Hematopoietic multipotent progenitor cell treated with erythropoietin and hydrocortisone succinate and interleukin-3 and kit ligand, for 4 days (in vitro differentiated cells): ENCODE data around the gene CAST.

Experiments used
- DNase-seq: peaks from one replicate; pipeline ENCODE4 v3.0.0-alpha.2; 2015

Gene CAST

GRCh38 chr5:96751203-96752169 lies 89.3 kb downstream of the CAST start:
- DNase-seq: no peak

- peak; percentile 87 for DNase-seq
Measured at GRCh38 chr5:96752341-96753016, 90.3 kb downstream of the CAST start.

DNA sequence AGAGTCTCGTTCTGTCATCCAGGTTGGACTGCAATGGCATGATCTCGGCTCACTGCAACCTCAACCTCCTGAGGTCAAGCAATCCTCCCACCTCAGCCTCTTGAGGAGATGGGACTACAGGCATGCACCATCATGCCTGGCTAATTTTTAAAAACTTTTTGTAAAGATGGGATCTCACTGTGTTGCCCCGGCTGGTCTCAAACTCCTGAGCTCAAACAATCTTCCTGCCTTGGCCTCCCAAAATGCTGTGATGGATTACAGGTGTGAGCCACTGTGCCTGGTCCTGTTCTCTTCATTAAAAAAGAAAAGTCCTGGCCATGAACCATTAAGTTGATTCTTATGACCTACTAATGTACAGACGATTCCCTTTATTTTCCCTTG lies 90.8 kb downstream of the CAST start:
- no peak for DNase-seq

DNA sequence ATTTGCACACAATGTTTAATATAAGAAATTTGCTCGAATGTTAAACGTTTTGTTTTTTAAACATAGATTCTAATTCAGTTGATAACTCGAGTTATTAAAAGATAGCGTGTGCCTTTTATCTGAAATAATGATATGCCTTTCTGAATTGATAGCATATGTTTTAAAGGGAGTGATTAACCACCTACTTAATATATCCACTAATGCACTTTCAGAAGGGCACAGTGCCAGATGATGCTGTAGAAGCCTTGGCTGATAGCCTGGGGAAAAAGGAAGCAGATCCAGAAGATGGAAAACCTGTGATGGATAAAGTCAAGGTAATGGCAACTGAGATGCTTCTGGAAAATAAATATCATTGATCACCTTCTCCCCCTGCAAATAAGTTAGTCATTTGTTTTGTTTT lies 91.7 kb downstream of the CAST start:
- DNase-seq: no peak

DNA sequence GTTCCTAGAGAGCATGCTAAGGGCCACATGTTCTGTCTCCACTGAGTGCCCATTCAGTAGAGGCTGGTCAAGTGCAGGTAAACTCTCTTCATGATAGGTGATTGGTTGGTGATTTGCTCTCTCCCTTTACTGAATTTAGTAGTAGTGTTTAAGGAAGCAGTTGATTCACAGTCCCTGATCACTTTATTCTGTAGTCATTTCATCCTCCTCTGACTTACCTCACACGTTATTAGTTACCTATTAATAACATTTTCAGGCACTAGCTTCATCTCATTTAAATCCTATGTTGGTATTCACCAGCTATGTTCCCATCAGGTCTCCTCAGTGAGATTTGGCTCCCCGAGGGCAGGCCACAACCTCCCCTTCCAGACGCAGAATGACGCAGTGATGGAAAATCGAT lies 93.7 kb downstream of the CAST start:
- DNase-seq: no peak

DNA sequence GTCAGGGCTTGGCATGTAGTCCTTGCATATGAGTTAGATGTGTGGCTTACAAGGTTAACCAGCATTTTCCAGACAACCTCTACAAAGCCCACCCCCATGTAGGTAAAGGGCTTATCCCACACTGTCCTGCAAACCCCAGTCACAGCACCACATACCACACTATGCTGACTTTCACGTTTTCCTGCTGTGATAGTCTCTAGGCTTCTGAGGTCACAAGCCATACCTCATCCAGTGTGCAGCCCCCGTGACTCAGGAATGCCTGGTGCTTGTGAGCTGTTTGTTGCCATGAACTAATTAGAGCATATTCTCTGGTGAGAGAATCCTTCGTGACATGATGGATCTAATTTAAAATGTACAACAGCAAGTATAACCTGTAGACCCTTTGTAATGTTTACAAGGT lies 94.8 kb downstream of the CAST start:
- no peak for DNase-seq

DNA sequence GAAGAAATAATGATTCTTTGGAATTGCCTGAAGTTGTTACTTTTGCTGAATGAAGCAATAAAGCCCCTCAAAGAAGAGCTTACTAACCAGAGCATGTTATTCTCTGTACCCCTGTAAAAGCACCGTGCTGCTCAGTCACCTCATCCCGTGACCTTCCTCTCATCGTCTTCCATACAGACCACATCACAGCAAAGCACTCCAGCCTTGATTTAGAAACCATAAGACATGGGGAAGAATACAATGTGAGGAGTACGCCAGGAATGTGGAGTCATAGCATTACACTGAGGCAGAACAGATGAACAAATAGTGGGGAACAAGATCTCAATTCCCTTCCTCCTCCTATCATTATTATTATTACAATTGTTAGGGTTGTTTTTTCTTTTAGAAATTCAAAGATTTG lies 96.4 kb downstream of the CAST start:
- DNase-seq: no peak

DNA sequence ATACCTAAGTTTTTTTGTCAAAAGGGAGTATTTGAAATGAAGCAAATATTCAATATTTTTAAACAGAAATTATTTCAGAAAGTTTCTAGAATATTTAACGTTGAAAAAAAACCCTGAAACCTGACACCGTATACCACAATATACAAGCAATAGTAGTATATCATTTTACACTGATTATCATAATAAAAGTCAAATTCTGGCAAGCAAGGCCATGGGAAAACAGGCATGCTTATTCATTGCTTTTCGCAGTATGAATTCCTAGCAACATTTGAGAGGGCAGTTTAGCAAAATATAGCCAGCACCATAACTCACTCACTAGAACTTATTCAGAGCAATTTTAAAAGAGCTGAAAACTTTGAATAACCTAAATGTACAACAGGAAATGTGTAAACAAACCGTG lies 99.4 kb downstream of the CAST start:
- no peak for DNase-seq

DNA sequence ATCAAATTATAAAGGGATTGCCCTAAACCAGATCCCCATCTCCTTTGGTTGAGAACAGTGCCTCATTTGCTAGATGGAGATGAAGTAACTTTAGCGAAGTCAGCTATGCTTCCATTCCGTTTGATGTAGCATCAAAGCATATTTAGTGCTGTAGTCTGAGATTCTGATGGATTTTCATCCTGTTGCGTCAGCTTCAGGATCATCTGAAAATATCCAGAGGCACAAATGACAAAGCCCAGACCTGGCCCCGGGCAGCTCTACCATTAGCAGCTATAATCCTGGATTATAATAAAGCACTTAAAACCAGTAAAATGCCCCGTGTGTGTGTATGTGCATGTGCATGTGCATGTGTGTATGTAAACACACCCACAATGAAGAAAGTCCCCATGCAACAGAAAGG lies 100.8 kb downstream of the CAST start:
- DNase-seq: no peak

GRCh38 chr5:96765043-96765442 lies 102.9 kb downstream of the CAST start:
- no peak for DNase-seq

GRCh38 chr5:96768708-96769251 lies 106.6 kb downstream of the CAST start:
- no peak for DNase-seq

DNA sequence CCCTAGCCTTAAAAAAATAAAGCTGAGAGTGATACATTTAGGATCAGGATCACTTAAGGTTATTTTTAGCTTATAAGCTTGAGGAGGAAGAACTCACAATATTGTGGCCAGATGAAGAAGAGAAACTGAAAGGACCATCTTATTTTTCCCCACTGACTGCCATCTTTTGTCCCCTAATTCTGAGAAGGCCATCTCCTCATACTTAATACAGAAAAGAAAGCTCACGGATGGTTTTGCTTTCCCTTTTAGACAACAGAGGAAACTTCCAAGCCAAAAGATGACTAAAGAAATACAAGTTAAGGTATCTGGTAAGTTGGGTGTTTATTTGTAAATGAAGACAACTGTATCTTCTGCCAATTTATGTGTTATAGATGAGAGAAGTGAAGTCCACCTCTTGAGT lies 109.2 kb downstream of the CAST start:
- DNase-seq: no peak

GRCh38 chr5:96772111-96772510 lies 109.9 kb downstream of the CAST start:
- no peak for DNase-seq

DNA sequence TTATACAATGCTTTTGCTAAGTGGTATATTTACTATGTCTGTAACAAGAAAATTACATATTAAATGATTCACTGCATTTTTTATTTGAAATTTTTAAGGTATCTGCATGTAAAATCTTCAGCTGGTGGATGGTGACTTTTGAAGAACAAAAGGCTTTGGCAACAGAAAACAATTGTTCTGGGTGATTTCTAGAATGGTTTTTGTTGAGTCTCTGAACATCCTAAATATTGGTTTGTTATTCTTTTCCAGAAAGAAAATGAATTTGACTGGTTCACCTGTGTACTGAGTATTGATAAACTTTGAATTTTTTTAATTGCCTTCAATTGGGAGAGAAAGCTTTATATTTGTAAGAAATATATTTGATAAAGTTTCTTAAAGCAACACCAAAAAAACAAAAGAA lies 110.4 kb downstream of the CAST start:
- DNase-seq: no peak

DNA sequence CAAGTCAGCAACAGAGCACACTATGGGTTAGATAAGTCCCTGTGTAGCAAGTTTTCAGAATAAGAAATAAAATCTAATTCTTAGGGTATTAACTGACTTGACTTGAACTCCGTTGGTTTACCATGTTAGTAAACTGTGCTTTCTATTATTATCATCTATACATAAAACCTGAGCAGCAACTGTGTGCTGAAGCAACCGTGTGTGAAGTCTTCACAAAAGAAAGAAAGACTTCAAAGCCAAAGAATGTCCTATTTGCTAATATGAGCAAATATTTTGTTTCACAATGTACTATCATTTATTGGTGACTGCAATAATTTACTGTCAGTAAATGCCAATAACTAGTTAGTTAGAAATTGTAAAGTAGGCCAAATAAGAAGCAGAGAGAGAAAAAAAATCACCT lies 112.9 kb downstream of the CAST start:
- DNase-seq: no peak

GRCh38 chr5:96775689-96776088 lies 113.5 kb downstream of the CAST start:
- no peak for DNase-seq

DNA sequence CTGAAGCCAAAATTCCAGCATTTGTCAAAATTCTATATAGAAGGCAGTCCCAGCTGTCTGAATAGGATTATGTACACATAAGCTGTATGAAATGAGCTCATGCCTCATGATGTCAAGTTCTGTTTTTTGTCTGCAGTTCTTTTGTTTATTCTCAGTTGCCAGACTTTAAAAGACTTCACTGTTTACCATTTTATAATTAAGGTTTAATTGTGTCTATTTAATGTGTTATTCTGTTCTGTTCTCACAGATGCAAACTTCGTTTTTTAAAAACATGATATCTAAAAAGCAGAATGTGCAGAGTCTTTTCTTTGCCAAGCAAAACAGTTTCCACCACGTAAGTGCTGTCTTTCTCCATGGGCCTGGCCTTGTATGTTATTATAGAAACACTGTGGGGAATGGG lies 114.4 kb downstream of the CAST start:
- DNase-seq: no peak

DNA sequence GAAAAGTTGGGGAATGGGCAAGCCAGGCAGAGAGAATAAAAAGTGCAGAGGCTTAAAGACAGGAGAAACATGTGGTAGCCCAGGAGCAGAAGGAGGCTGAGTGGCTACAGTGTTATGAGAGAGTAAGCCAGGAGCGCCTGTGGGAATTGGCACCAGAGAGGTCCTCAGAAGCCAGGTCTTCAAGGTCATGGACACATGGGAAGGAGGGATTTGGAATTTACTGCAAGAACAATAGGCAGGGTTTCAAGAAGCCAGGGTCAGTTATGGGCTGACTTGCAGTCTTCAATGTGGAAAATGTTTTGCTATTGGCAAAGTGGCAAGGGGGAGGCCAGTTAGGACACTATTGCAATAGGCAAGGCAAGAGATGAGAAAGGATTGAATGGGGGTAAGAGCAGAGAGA lies 116.2 kb downstream of the CAST start:
- no peak for DNase-seq

- no peak for DNase-seq
Measured at GRCh38 chr5:96780626-96781025, 118.5 kb downstream of the CAST start.

- DNase-seq: no peak
Measured at GRCh38 chr5:96781031-96781971, 119.1 kb downstream of the CAST start.

- DNase-seq: no peak
Measured at GRCh38 chr5:96783326-96783725, 121.2 kb downstream of the CAST start.

DNA sequence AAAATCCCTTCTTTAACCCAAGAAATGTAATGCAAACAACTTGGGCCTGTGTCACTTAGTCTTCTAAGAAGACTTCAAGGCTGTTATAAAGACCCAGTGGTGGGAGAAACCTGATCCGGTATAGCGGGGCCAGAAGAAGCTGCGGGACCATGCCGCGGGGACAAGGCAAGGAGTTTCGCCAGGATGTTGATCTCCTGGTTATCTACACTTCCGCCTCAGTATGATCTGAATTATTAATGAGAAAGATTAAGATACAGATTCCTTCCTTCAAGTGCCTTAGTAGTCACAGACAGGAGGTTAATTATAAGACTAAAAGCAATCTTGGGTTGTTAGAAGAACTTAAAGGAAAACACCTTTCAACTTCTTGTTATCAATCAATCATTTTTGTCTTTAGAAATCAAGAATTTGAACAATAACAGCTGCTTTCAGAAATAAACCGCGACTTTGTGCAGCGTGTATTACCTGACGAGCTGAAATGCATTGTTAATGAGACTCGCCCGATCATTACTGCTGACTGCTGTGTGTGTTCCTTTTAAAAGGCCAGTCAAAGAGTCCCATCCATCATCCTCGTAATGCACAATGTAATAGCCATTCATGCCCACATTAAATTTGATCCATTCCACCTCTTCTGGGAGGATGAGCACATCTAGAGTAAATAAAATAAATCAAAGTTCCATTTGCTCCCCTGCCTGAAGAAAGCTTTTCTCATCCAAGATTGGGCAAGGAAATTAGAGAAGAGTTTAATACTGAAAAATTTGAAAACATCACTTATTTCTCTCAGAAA lies 123.3 kb downstream of the CAST start:
- DNase-seq: no peak
